Middle frontal gyrus (tissue), 1 donor: ENCODE data around the gene SP5.
"Not testable (repeated sequence)": the region's sequence is repeated elsewhere in the genome, so short reads cannot be mapped to it uniquely, and the experiment has no call there.

Experiments
- DNase-seq: peaks from one replicate; pipeline ENCODE4 v3.0.0-alpha.2; 2015; ENCODE audit warnings: low spot score; ENCODE audit errors: extremely low spot score

The SP5 gene

GRCh38 chr2:170737821-170738220 is 22.7 kb downstream of the SP5 start:
- no peak for DNase-seq

- DNase-seq = no peak
Measured at GRCh38 chr2:170739048-170739447, 23.9 kb downstream of the SP5 start.

- DNase-seq = no peak
Measured at GRCh38 chr2:170739507-170740046, 24.4 kb downstream of the SP5 start.

GRCh38 chr2:170740660-170741059 is 25.5 kb downstream of the SP5 start:
- DNase-seq = no peak

- DNase-seq = no peak
Measured at GRCh38 chr2:170742000-170742399, 26.9 kb downstream of the SP5 start.

- no peak for DNase-seq
Measured at GRCh38 chr2:170742896-170743529, 27.9 kb downstream of the SP5 start.

- DNase-seq = no peak
Measured at GRCh38 chr2:170743530-170744239, 28.5 kb downstream of the SP5 start.

- DNase-seq = no peak
Measured at GRCh38 chr2:170744248-170745002, 29.3 kb downstream of the SP5 start.

GRCh38 chr2:170745305-170745704 is 30.2 kb downstream of the SP5 start:
- DNase-seq = no peak

- DNase-seq = no peak
Measured at GRCh38 chr2:170747921-170748320, 32.8 kb downstream of the SP5 start.

GRCh38 chr2:170751555-170751954 is 36.4 kb downstream of the SP5 start:
- not testable (repeated sequence) for DNase-seq

- DNase-seq = no peak
Measured at GRCh38 chr2:170761572-170761971, 46.4 kb downstream of the SP5 start.

GRCh38 chr2:170762760-170763159 is 47.6 kb downstream of the SP5 start:
- no peak for DNase-seq

GRCh38 chr2:170763232-170763631 is 48.1 kb downstream of the SP5 start:
- DNase-seq = no peak

- no peak for DNase-seq
Measured at GRCh38 chr2:170764880-170765261, 49.7 kb downstream of the SP5 start.

GRCh38 chr2:170766693-170767092 is 51.6 kb downstream of the SP5 start:
- DNase-seq = no peak
